Testis (tissue), 2 donors: ENCODE measurements around the gene PPARG.

ENCODE experiments used
- CTCF ChIP-seq, 3 experiments: fragments of 450-650 bp in 2 of 3; fragments of 200-600 bp in 1 of 3; sonication (generic) in 1 of 3; IDR thresholded peaks; one replicate each; pipeline ENCODE4 v1.5.1; 2016 to 2019; ENCODE audit warnings: antibody characterized with exemption in 3 of 3, mild to moderate bottlenecking in 2 of 3, moderate library complexity in 1 of 3
- POLR2A ChIP-seq: fragments of 450-650 bp; IDR thresholded peaks from one replicate; pipeline ENCODE4 v1.6.1; 2017; ENCODE audit warnings: antibody characterized with exemption, mild to moderate bottlenecking, moderate library complexity

- no peak for TF ChIP-seq POLR2A
- no peak for TF ChIP-seq CTCF (IDR thresholded peaks at IDR 0.05)
Measured at GRCh38 chr3:12460127-12460526, 171.3 kb downstream of the PPARG start.
